HG02943 (cell line): ENCODE measurements around the gene KRT74.

Experiments used
- ATAC-seq: cut with Tn5 transposase; IDR thresholded peaks from one replicate; pipeline ENCODE4 v1.9.1; 2021; ENCODE audit warnings: mild to moderate bottlenecking, low read depth, moderate library complexity; ENCODE audit not compliant: unreplicated experiment

Gene KRT74

DNA sequence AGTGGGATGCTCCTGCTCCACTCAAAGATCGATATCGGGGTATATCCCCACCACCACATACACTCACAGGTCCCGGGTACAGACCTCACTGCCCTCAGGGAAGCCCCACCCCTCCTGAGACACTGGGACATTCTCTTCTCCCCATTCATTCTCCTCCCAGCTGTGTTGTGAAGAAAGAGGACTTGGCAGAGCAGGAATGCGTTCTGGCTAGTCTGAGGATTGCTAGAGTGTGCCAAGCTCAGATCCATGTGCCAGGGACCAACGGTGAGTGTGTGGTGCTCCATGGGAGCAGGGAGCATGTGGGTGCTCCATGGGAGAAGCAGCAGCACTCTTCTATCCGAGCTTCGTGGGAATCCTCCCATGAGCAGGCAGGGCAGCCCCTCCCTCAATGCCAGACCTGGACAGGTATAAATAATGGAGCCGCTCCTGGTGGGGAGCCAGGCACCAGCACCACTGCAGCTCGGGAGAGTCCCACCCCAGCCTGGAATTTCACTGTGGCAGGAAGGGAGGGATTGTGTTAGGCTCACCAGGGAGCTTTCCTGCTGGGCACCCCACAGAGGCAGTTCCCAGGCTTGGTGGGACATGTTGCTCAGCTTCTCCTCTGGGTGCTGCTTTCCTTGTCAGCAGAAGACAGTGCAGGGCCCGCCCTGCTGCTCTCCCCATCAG is 51.2 kb downstream of the KRT74 start:
- no peak for ATAC-seq

DNA sequence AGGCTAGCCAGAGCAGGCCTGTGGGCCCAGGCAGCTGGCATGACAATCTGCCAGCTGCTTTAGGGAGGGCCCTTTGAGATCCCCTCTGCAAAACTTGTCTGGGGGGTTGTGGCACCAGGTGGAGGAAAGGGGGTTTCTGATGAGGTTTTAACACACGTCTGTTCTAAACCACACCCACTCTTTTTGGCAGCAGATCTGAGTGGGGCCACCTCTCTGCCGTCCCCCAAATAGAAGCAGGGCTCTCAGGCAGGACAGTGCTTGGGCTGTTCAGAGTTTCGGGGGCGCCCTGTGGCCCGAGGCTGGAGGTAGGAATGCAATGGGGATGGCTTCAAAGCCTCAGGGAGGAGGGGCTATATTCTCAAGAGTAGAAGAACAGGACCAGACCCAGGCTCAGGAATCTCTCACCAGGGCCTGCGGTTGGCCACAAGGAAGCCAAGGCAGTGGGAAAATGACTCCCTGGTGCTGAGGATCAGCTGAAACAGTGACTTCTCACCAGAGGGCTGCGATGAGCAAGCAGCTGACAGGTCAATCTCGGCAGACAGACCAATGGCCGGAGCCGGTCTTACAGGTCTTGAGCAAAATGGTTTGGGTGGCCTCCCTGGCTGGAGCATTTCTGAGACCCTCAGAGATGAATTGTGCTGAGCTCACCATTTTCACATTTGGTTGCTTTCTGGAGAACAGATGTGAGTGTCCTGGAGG is 51.9 kb downstream of the KRT74 start:
- ATAC-seq: no peak

DNA sequence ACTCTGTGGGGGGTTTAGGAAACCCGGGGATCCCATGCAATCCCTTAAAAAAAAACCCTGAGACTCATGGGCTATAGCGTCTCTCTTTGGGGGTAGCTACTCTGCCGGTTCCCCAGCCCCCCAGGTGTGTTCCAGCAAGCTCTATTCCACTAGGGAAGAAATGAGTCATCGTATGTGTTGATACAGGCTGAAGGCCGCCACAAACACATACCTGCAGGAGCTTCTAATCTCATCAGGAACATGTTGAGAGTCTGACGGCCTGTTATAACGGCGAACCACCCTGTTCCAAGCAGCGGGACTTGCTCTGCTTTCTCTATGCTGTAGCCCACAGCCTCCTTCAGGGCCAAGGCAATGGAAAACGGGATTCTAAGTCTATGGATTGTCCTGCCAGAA is 52.5 kb downstream of the KRT74 start:
- no peak for ATAC-seq

DNA sequence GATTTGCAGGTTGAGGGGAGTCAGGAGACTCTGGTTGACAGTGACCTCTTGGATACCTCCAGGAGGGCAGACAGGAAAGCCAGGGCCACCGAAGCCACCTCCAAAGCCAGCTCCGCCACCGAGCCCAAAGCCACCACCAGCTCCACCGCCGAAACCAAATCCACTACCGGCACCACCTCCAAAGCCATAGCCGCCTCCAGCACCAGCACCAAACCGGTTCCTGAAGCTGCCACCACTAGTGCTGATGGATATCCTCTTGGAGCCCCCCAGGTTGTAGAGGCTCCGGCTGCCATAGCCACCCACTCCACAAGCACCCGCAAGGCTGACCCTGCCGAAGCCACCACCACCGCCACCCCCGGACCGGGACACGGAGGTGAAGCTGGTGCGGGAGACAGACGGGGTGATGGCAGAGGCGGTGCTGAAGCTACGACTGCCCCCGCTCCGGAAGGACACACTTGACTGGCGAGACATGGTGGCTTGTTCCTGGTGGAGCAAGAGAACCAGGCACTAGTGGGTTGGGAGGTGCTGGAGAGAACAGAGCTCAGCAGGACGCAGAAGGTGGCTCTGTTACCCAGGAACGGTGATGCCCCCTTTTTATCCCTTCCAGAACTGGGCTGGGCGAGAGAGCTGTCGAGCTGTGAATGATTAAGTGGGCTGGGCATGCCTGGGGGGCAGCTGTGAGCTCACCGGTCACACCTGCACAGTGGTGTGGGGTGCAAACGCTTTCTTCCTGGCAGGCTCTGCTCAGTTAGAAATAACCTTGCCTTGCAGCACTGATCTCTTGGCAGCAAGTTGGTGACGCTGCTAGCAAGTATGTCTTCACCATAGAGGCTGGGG is 53.6 kb downstream of the KRT74 start, which contains the start of gene KRT5:
Gene KRT5 (minus strand): TSS at position 569 of the 837 bp plus-strand sequence. CDS start 98 bp downstream, at position 471.
- no peak for ATAC-seq

DNA sequence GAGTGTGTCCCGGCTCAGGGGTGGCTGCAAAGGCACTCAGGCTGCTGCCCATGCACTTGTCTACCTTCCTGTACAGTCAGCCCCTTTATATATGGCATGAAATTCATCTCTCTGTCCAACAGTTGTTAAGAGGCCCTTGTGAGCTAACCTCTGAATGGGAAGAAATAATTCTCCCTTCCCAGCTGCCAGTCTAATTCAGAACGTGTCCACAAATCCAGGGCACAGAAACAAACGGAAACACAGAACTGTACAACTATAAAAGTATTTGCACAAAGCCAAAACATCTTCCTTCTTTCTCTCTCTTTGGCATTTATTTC is 54.3 kb downstream of the KRT74 start:
- no peak for ATAC-seq

DNA sequence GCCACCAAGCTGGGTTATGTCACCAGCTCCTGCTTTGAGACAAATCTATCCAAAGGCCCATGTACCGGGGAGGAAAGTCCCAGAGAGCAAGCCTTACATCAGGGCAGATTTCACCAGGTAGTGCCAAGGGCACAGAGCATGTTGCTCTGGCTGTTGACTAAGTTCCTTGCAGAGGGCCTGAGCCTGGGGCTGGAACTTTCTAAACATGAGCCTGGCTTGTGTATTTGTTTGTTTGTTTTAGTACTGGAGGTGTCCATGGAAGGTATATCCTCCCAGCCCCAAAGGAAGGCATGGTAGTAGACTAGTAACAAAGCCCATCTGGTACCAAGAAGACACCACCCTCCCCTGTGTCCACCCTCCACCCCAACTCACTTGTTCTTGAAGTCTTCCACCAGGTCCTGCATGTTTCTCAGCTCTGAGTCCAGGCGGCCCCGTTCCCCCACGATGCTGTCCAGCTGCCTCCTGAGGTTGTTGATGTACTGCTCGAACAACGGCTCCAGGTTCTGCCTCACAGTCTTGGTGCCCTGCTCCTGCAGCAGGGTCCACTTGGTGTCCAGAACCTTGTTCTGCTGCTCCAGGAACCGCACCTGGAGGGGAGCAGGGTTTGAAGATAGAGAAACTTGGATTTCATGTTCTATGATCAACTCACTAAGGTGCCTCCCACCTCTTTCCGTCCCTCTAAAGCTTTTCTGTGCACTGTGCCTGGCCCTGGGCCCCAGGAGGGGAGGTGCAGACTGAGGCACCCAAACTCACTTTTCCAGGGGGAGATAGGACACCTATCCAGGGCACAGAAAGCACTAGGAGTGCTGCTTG is 54.9 kb downstream of the KRT74 start:
- no peak for ATAC-seq

DNA sequence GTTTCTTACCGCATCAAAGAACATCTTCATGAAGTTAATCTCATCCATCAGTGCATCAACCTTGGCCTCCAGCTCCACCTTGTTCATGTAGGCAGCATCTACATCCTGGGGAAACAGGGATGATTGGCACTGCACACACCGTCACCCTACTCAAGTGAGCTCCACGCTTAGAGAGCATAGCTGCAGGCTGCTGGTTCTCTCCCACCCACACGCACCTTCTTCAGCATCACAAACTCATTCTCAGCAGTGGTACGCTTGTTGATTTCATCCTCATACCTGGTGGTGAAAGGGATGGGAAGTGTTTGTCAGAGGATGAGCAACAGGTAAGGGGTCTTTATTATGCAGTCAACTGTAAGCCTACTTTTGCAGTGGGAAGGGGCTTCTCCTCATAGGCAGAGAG is 55.8 kb downstream of the KRT74 start:
- ATAC-seq: no peak

DNA sequence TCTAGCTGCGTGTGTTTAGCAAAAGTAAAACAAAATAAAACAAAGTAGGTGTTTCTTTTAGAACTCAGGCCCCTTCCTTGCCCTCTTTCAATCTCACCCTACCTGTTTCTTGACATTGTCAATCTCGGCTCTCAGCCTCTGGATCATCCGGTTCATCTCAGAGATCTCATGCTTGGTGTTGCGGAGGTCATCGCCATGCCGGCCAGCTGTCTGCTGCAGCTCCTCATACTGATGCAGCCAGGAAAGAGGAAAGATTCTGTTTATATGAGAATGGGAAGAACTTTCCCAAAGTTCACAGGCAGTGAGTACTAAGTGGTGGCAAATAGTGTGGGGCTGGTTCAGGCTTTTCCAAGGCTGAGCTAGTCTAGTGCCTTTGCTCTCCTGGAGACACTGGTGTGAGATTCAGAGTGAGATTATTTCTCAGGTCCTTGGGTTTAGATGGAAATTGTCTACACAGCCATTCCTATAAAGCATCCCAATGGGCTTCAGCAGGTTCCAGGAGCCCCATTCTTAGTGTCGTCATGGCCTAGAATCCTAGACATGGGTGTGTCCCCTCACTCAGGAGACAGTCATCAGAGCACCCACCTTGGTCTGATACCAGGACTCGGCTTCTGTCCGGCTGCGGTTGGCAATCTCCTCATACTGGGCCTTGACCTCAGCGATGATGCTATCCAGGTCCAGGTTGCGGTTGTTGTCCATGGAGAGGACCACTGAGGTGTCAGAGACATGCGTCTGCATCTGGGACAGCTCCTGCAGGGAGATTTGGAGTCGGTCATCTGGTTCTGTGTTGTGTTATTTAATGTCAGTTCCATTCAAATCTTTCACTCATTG is 56.4 kb downstream of the KRT74 start:
- ATAC-seq: no peak

DNA sequence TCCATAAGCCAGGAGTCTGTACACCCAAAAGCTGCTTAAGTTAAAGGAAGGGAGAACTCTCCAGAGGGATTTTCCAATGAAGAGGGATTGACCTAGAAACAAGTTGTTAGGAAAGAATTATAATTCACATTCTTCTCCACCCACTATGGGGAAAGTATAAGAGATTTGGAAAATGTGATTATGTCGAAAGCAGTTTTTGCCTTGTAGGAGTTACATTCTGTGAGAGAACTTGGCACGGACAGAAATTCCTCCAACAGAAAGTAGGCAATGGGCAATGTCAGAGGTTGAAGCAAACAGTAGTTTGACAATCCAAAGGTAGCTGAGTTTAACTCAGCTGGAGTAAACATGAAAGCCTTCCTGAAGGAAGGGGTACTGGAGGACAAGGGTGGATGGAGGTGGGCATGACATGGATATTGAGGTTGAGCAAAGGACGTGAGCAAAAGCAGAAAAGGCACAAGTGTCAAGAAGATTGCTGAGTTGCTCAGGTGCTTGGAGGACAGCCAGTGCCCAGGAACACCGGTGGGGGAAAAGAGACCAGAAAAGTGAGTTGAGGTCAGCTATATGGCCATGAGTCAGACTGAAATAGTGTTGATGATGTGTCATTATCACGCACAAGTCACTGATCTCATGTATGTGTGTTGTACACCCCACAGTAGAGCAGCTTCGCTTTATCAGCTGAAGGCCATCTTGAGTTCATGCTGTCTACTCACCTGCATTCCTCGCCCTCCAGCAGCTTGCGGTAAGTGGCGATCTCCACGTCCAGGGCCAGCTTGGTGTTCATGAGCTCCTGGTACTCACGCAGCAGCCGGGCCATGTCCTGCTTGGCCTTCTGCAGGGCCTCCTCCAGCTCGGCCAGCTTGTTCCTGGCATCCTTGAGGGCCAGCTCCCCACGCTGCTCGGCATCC is 57.5 kb downstream of the KRT74 start:
- ATAC-seq: no peak
